Spleen (tissue), 13 donors: Measurements from ENCODE around the gene TBC1D30. TPM values are rescaled to one million over a fixed set of nuclear protein-coding genes. Genes with fewer than 3 reads are reported as not detected.
"Not testable (repeated sequence)": the region's sequence is repeated elsewhere in the genome, so short reads cannot be mapped to it uniquely, and the experiment has no call there.

Source experiments
- DNase-seq: peaks from one replicate; pipeline ENCODE4 v3.0.0-alpha.2; 2020
- H3K27ac ChIP-seq, 8 donors: fragments of 200-600 bp; sonication (generic) in 7 of 8; 1 replicate in 4 of 8; 2 replicates in 4 of 8; pipeline versions ENCODE4 v1.5.0 to v1.8.0; 2016 to 2021; ENCODE audit warnings: inconsistent platforms in 4 of 8, mild to moderate bottlenecking in 4 of 8, moderate library complexity in 1 of 8
- H3K27me3 ChIP-seq, 7 donors: fragments of 200-600 bp; sonication (generic) in 6 of 7; replicated peaks in 1 of 7; 1 replicate in 4 of 7; 2 replicates in 3 of 7; pipeline versions ENCODE4 v1.5.0 to v1.8.0; 2016 to 2021; ENCODE audit warnings: inconsistent platforms in 3 of 7, mild to moderate bottlenecking in 1 of 7
- H3K36me3 ChIP-seq, 6 donors: fragments of 200-600 bp; sonication (generic) in 5 of 6; 1 replicate in 4 of 6; 2 replicates in 2 of 6; pipeline versions ENCODE4 v1.5.0 to v1.8.0; 2016 to 2021; ENCODE audit warnings: inconsistent platforms in 2 of 6
- H3K4me1 ChIP-seq, 6 donors: fragments of 200-600 bp; sonication (generic) in 5 of 6; 1 replicate in 3 of 6; 2 replicates in 3 of 6; pipeline versions ENCODE4 v1.5.0 to v1.8.0; 2016 to 2021; ENCODE audit warnings: inconsistent platforms in 3 of 6
- H3K4me3 ChIP-seq, 8 donors: fragments of 200-600 bp; sonication (generic) in 7 of 8; 1 replicate in 4 of 8; 2 replicates in 4 of 8; pipeline versions ENCODE4 v1.5.0 to v1.8.0; 2016 to 2021; ENCODE audit warnings: inconsistent platforms in 4 of 8, mild to moderate bottlenecking in 4 of 8, moderate library complexity in 2 of 8
- H3K9me3 ChIP-seq, 8 donors: fragments of 200-600 bp; sonication (generic) in 7 of 8; 1 replicate in 4 of 8; 2 replicates in 4 of 8; pipeline versions ENCODE4 v1.5.0 to v1.8.0; 2016 to 2021; ENCODE audit warnings: inconsistent platforms in 4 of 8
- POLR2A ChIP-seq, 3 donors: fragments of 450-650 bp; IDR thresholded peaks; one replicate each; pipeline ENCODE4 v1.5.1; 2017; ENCODE audit warnings: antibody characterized with exemption in 3 of 3, mild to moderate bottlenecking in 1 of 3
- POLR2AphosphoS5 ChIP-seq, 3 donors: sonication (generic); formaldehyde crosslinking; IDR thresholded peaks; one replicate each; pipeline ENCODE4 v1.5.1; 2017; ENCODE audit warnings: antibody characterized with exemption in 3 of 3
- WGBS, 5 donors: extraction: QIAGEN DNeasy Blood & Tissue Kit in 3 of 5; methylation state at CpG; one replicate each; pipeline versions ENCODE4 v1.1.5 to v1.1.7; 2013 to 2018; 5-methylcytosine and 5-hydroxymethylcytosine counted together
- intact Hi-C: fragments of 100-400 bp; cut with DNase I; formaldehyde crosslinking; loops from one replicate; pipeline ENCODE4 v1.15.0; 2023; ENCODE audit warnings: low total_unique reads
- long read RNA-seq, 2 donors: transcript quantifications; one replicate each; lab custom pipeline, GENCODE V29; 2026
- polyA plus RNA-seq, 3 donors: library from polyadenylated mRNA; stranded (reverse); fragments of 200-250 nt; gene quantifications; one replicate each; pipeline ENCODE4 v1.2.1, GENCODE V29; 2013
- total RNA-seq, 7 donors: library from RNA; depleted of rRNA in 3 of 7; stranded (reverse); fragments of >200 nt in 3 of 7; fragmentation: NEBNext Ultra II Directional in 4 of 7; extraction: Animal tissue kit (Norgen Biotek cat#: 25700) in 4 of 7; gene quantifications; one replicate each; pipeline versions ENCODE4 v1.1.0 to v1.2.1, GENCODE V29; 2016 to 2021
- TF ChIP-seq, protein P1 (sequence below), 11 experiments: fragments of 200-600 bp in 7 of 11; fragments of 450-650 bp in 4 of 11; sonication (generic) in 4 of 11; IDR thresholded peaks in 8 of 11; conservative IDR thresholded peaks in 3 of 11; 1 replicate in 7 of 11; 2 replicates in 4 of 11; pipeline versions ENCODE4 v1.4.0 to v1.8.0; 2016 to 2021; ENCODE audit warnings: antibody characterized with exemption in 11 of 11, inconsistent platforms in 4 of 11, mild to moderate bottlenecking in 1 of 11
- donor health status: healthy with polysubstance abuse.
- donor health status: DM: no; HTN: no; CAD: no; lungs with moderate emphysema.
- donor health status: DM: no; HTN: no; CAD: no.
- donor health status: Bipolar disorder and iron deficiency.
- donor health status: healthy.
- donor health status: DM: no; HTN: no; CAD: no.
- donor health status: DM: yes; HTN: yes; CAD: no.

TBC1D30 gene
- total RNA-seq = 10 to 100 TPM in 1 of 7 donors, 1 to 10 TPM in 6; 6.8 to 15.7 (median 8.5) TPM
- polyA plus RNA-seq = 1 to 10 TPM; 1.3 to 1.6 (median 1.5) TPM
- long read RNA-seq, donor 1 = 0 reads
- long read RNA-seq, donor 2 = 0 reads

GRCh38 chr12:64824500-64825142 lies at the start of gene TBC1D30:
TBC1D30 (plus strand) TSS chr12:64824647; CDS start chr12:64824880, 233 bp downstream.
- TF ChIP-seq POLR2AphosphoS5 (IDR thresholded peaks at IDR 0.05) (peak in 2 of 3 donors; percentile 22 to 24), POLR2A (IDR thresholded peaks at IDR 0.05) (no peak)
- TF ChIP-seq, protein P1, sequence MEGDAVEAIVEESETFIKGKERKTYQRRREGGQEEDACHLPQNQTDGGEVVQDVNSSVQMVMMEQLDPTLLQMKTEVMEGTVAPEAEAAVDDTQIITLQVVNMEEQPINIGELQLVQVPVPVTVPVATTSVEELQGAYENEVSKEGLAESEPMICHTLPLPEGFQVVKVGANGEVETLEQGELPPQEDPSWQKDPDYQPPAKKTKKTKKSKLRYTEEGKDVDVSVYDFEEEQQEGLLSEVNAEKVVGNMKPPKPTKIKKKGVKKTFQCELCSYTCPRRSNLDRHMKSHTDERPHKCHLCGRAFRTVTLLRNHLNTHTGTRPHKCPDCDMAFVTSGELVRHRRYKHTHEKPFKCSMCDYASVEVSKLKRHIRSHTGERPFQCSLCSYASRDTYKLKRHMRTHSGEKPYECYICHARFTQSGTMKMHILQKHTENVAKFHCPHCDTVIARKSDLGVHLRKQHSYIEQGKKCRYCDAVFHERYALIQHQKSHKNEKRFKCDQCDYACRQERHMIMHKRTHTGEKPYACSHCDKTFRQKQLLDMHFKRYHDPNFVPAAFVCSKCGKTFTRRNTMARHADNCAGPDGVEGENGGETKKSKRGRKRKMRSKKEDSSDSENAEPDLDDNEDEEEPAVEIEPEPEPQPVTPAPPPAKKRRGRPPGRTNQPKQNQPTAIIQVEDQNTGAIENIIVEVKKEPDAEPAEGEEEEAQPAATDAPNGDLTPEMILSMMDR (IDR thresholded peaks at IDR 0.05 in 8 of 11, conservative IDR thresholded peaks at IDR 0.05 in 3 of 11) = no peak
- H3K9me3 ChIP-seq = peaks cover 0 to 15% (median 3%) of the 10 kb centered on the region in 8 donors
- peaks cover 20 to 29% (median 28%) of the 10 kb centered on the region in 6 donors for H3K4me1 ChIP-seq
- H3K4me3 ChIP-seq = peak within 1 kb of the TSS; percentile 24 to 69 (median 48)
- no peak for DNase-seq
- intact Hi-C loops = no loop called here
- no peaks in the 10 kb centered on the region for H3K36me3 ChIP-seq
- WGBS, 5 donors = 1 to 6% (median 1%) methylated on average over 9 to 69 of the region's 69 CpGs
- H3K27me3 ChIP-seq = peaks cover 5 to 75% (median 42%) of the 10 kb centered on the region in 7 donors
- no peak within 1 kb of the TSS for H3K27ac ChIP-seq

DNA sequence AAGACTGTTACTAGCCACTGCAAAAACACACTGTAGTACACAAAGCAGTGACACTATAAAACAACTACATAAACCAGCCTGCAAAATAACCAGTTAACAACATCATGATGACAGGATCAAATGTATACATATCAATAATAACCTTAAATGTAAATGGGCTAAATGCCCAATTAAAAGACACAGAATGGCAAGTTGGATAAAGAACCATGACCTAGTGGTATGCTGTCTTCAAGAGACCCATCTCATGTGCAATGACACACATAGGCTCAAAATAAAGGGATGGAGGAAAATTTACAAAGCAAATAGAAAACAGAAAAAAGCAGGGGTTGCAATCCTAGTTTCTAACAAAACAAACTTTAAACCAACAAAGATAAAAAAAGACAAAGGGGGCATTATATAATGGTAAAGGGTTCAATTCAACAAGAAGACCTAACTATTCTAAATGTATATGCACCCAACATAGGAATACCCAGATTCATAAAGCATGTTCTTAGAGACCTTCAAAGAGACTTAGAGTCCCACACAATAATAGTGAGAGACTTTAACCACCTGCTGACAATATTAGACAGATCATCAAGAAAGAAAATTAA lies 49.2 kb upstream of the TBC1D30 start:
- intact Hi-C loops, H3K27ac ChIP-seq, H3K36me3 ChIP-seq: not testable (repeated sequence)

DNA sequence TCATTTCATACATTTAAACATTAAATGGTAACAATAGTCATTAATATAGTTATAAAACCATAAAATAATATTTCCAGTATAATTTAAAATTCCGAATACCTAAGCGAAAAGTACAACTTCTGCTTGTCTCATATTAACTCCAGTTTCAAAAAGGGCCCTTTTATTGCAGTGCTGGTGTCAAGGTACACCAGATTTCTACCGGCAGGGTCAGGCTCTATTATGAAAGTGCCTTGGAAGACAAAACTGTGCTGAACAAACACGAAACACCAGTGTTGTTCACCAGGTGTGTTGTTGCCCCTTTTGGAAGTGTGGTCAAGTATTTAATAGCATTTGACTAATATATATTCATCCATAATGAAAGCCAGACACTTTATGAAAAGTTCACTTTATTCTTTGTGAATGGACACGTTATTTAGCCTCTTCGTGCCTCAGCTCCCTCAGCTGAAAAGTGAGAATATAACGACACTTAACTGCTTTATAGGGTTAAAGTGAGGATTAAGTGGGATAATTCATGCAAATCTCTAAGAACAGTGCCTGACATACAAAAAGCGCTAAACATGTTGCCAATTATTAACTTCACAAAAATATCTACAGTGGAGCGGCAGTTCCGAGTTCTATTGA lies 45.0 kb upstream of the TBC1D30 start:
- H3K4me3 ChIP-seq = no peak overlapping the region
- WGBS, 5 donors = 86 to 95% (median 91%) methylated on average over 10 of the region's 10 CpGs
- DNase-seq = no peak
- TF ChIP-seq POLR2A (IDR thresholded peaks at IDR 0.05) (no peak), POLR2AphosphoS5 (IDR thresholded peaks at IDR 0.05) (no peak)
- TF ChIP-seq, protein P1 (IDR thresholded peaks at IDR 0.05 in 8 of 11, conservative IDR thresholded peaks at IDR 0.05 in 3 of 11) = no peak
- H3K27me3 ChIP-seq = peaks cover 0 to 86% (median 20%) of the 10 kb centered on the region in 7 donors
- H3K27ac ChIP-seq = no peak overlapping the region
- no peaks in the 10 kb centered on the region for H3K36me3 ChIP-seq
- H3K9me3 ChIP-seq = peaks cover 3 to 35% (median 24%) of the 10 kb centered on the region in 8 donors
- peaks cover 6 to 37% (median 28%) of the 10 kb centered on the region in 6 donors for H3K4me1 ChIP-seq
- intact Hi-C loops = no loop called here

More for the DNA sequence above, 49.2 kb upstream of the TBC1D30 start:
- H3K4me1 ChIP-seq, DNase-seq, H3K4me3 ChIP-seq: not testable (repeated sequence)
- H3K27me3 ChIP-seq = peaks cover 0 to 52% (median 1%) of the 10 kb centered on the region in 7 donors
- peaks cover 3 to 50% (median 32%) of the 10 kb centered on the region in 8 donors for H3K9me3 ChIP-seq

GRCh38 chr12:64780132-64780530 lies 44.3 kb upstream of the TBC1D30 start:
- TF ChIP-seq, protein P1 (IDR thresholded peaks at IDR 0.05 in 8 of 11, conservative IDR thresholded peaks at IDR 0.05 in 3 of 11) = peak in 1 of 11 experiments; percentile 15
- no peak for TF ChIP-seq POLR2AphosphoS5 (IDR thresholded peaks at IDR 0.05)
- Histone ChIP-seq H3K36me3 (no peaks in the 10 kb centered on the region), H3K27me3 (peaks cover 0 to 92% (median 20%) of the 10 kb centered on the region in 7 donors), H3K27ac (peak overlapping the region in 5 of 8 donors; percentile 13 to 70 (median 60)), H3K4me3 (peak overlapping the region; percentile 36 to 86 (median 64)), H3K9me3 (peaks cover 3 to 29% (median 17%) of the 10 kb centered on the region in 8 donors), H3K4me1 (peaks cover 6 to 37% (median 28%) of the 10 kb centered on the region in 6 donors)
- DNase-seq = no peak
- intact Hi-C loops = no loop called here
- WGBS, 5 donors = 19 to 22% (median 20%) methylated on average over 15 of the region's 15 CpGs
